GOT3 (cell line): ENCODE data around the gene ANGPTL4.
A peak's percentile ranks its signal among the peaks of the same experiment; 100 is the strongest.
"Not testable (repeated sequence)": the region's sequence is repeated elsewhere in the genome, so short reads cannot be mapped to it uniquely, and the experiment has no call there.

Experiments
- DNase-seq: peaks from one replicate; lab custom pipeline; 2025; ENCODE audit warnings: mixed read lengths; lab: John Stamatoyannopoulos, UW

The ANGPTL4 gene

GRCh38 chr19:8334458-8335342 is 29.3 kb upstream of the ANGPTL4 start:
- DNase-seq, result no peak

- no peak for DNase-seq
These were observed 28.4 kb upstream of the ANGPTL4 start for GRCh38 chr19:8335343-8336071.

- DNase-seq, result no peak
These were observed 27.8 kb upstream of the ANGPTL4 start for GRCh38 chr19:8336072-8336569.

GRCh38 chr19:8336660-8337059 is 27.3 kb upstream of the ANGPTL4 start:
- no peak for DNase-seq

- no peak for DNase-seq
These were observed 26.2 kb upstream of the ANGPTL4 start for GRCh38 chr19:8337728-8338127.

GRCh38 chr19:8338835-8339234 is 25.1 kb upstream of the ANGPTL4 start:
- DNase-seq, result no peak

GRCh38 chr19:8340341-8341096 is 23.4 kb upstream of the ANGPTL4 start:
- DNase-seq, result no peak

- not testable (repeated sequence) for DNase-seq
These were observed 22.5 kb upstream of the ANGPTL4 start for GRCh38 chr19:8341504-8341903.

- no peak for DNase-seq
These were observed 21.7 kb upstream of the ANGPTL4 start for GRCh38 chr19:8342316-8342683.

- peak; percentile 66 for DNase-seq
These were observed 21.1 kb upstream of the ANGPTL4 start, which contains the start of gene KANK3 for GRCh38 chr19:8342684-8343482. KANK3 (minus strand) TSS chr19:8343262; CDS start chr19:8337828, 5,434 bp downstream.

GRCh38 chr19:8343483-8343844 is 20.5 kb upstream of the ANGPTL4 start:
- no peak for DNase-seq

- not testable (repeated sequence) for DNase-seq
These were observed 14.2 kb upstream of the ANGPTL4 start for GRCh38 chr19:8349629-8350372.

GRCh38 chr19:8352134-8352827 is 11.7 kb upstream of the ANGPTL4 start:
- DNase-seq, result no peak

GRCh38 chr19:8352845-8353244 is 11.1 kb upstream of the ANGPTL4 start:
- not testable (repeated sequence) for DNase-seq

- DNase-seq, result peak; percentile 62
These were observed 8.1 kb upstream of the ANGPTL4 start for GRCh38 chr19:8355631-8356402.

- no peak for DNase-seq
These were observed 6.9 kb upstream of the ANGPTL4 start for GRCh38 chr19:8357007-8357521.

GRCh38 chr19:8358948-8359347 is 5.0 kb upstream of the ANGPTL4 start:
- DNase-seq, result no peak

- DNase-seq, result no peak
These were observed 3.8 kb upstream of the ANGPTL4 start for GRCh38 chr19:8360196-8360595.
